ENCODE data around the gene ZCCHC24.
"Not testable (repeated sequence)": the region's sequence is repeated elsewhere in the genome, so short reads cannot be mapped to it uniquely, and the experiment has no call there.

ZCCHC24 gene

DNA sequence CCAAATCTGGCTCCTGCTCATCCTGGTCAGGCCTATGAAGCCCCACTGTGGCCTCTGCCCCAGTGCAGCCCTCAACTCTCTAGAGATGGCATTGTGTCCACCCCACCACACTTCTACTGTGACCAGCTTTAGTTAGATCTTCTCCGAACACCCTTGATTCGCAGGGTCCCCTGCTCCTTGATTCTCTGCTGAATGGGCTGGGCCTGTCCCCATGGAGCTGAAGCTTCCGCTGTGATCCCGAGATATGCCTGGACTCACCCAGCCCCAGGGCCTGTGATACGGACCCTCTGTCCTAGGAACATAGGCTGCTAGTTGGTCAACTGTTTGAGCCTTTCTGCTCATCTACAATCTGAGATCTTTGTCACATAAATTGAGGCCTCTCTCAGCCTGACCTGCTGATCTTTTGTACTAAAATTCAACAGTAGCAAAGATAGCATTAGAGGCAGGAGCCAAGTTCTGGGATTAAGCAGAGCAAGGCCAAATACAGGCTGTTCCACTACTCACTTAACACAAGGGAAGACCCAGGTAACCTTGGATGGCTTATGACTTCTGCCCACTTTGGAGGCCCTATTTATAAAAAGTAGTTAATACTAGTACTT lies 104.7 kb downstream of the ZCCHC24 start:
- no peak for DNase-seq

DNA sequence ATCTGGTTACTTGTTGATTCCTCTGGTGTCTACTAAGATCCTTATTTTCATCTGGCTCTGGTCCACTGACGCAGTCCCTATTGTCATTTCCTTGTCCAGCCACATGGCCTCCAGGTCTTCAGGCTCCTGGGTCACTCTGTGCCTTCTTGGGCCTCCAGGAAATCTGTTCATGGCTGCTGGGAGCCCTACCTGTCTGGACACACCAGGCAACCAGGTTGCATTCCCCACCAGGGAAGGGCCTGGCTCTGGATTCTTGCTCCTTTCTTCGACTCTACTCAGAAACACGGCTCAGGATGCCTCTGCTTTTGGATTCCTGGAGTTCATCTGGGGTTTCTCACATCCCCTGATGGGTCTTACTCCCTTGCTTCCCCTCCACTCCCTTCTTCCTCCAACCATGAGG lies 106.2 kb downstream of the ZCCHC24 start:
- DNase-seq: no peak

DNA sequence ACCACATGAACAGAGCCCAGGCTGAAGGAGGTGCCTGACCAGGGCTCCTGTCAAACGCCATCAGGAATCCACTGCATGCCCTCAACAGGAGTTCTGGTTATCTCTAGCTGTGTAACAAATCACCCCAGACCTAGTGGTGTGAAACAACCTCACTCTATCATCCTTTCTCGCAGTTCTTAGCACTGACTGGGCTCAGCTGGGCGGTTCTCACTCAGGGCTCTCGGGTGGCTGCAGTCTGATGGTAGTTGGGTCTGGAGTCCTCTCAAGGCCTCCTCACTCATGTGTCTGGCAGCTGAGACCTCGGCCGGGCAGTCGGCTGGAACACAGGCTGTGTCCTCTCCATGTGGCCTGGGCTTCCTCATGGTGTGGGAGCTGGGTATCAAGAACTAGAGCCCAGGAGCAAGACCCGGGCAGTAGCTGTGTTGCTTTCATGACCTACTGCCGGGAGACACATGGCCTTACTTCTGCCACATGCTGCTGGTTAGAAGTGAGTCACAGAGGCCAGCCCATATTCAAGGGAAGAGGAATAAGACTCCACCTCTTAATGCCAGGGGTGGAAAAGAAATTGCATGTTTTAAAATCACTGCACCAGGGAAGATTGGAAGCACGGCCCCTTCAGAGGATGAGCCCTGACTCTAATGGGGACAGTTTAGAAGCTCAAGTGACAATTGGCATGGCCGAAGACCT lies 107.5 kb downstream of the ZCCHC24 start:
- DNase-seq: not testable (repeated sequence)

DNA sequence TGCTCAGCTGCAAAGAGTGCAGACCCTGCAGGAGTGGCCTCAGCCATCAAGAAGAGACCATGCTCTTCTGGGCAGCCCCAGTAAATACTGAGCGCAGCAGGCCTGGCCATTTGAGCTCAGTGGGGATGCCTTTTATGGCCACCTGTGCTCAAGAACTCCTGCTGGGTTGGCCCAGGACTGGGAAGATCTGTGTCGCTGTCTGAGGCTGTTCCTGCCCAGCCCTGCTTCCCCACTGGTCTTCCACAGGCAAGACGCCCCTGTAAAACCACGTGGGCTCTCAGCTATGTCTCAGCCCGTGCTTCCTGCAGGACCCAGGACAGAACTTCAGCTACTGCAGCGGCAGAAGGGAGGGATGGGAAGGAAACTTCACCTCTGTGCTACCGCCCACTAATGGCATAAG lies 108.7 kb downstream of the ZCCHC24 start:
- no peak for DNase-seq

DNA sequence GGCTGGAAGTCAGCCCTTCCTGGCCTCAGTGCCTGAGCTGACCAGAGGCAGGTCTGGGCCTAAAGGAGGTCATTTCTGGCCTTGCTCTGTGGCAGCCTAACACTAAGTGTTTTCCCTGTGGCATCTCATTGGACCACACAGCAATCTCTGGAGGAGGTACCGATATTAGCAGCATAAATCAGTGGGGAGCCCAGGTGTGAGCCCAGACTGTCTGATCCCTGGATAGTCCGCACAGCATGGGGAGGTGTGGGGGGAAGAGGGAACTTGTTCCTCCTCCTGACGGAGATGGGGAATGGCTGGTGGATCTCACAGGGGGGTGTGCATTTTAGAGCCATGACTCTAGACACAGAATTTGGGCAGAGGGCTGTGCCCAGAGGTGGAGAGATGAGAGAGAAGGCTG lies 109.1 kb downstream of the ZCCHC24 start:
- DNase-seq: no peak

DNA sequence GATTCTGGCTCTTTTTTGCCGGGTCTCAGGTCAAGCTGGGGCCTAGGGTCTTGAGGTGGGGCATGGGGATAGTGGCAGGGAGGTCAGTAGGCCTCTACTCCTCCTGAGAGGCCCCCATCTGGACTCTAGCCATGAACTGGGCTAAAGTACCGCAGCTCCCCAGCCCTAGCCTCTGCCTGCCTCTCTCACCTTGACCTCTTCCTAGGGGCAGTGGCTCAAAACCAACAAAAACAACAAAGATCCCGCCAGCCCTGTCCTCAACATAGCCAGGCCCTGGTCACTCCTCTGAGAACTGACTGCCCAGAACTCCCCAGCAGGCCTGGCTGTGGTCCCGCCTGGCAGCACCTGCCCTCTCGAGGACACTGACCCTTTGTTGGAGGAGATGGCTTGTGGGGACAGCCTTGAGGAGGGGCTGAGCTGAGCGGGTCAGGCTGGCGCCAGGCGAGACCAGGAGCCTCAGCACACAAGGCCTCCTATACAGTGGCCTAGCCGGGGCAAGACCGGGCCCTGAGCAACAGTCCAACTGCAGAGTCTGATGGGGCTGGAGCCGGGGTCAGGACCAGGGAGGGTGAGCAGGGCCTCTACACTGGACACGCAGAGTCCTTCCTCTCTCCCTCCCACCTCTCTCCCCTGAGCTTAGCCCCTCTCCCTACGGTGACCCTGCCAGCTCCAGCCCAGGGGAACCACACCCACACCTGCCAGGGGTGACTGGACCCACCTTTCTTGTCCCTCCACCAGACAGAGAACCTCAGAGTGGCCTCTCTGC lies 109.8 kb downstream of the ZCCHC24 start:
- DNase-seq: no peak

DNA sequence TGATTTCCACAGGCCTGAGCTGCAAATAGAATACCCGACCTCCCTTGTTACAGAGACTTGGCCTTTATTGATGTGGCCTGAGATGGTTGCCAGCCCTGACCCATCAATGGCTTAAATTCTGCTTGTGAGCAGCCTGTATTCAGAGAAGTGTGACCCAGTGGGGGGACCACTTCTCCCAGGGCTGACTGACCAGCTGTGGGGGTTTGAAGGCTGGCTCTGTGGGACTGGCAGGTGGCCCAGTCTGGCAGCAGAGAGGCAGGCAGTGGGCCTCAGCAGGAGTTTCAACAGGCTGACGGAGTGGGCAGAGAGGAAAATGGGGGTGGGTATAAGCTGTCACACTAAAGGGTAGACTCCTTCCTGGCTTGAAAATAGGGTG lies 110.3 kb downstream of the ZCCHC24 start:
- DNase-seq: no peak

DNA sequence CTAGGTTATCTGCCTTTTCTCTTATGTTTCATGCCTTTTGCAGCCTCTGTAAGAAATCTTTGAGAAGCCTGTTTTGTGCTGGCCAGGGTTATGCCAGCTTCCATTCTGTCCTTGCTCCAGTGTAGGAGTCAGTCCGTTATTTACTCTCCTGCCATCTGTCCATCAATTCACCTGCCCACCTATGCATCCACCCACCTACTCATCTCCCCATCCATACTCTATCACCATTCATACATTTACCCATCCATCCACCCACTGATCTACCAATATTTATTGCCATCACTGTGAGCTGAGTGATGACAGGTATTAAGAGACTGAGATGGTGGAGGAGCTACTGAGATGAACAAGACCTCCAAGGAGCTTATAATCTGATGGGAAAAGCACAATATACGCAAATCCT lies 110.9 kb downstream of the ZCCHC24 start:
- no peak for DNase-seq

DNA sequence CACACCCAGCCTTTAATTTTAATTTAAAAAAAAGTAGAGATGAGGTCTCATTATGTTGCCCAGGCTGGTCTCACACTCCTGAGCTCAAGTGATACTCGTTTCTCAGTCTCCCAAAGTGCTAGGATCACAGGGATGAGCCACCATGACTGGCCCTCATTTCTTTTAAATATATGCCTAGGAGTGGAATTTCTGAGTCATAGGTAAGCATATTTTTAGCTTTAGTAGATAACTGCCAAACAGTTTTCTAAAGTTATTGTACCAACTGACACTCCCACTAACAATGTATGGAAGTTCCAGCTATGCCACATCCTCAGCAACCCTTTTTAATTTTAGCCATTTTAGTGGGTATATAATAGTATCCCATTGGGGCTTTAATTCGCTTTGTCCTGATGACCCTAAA lies 111.9 kb downstream of the ZCCHC24 start:
- no peak for DNase-seq

DNA sequence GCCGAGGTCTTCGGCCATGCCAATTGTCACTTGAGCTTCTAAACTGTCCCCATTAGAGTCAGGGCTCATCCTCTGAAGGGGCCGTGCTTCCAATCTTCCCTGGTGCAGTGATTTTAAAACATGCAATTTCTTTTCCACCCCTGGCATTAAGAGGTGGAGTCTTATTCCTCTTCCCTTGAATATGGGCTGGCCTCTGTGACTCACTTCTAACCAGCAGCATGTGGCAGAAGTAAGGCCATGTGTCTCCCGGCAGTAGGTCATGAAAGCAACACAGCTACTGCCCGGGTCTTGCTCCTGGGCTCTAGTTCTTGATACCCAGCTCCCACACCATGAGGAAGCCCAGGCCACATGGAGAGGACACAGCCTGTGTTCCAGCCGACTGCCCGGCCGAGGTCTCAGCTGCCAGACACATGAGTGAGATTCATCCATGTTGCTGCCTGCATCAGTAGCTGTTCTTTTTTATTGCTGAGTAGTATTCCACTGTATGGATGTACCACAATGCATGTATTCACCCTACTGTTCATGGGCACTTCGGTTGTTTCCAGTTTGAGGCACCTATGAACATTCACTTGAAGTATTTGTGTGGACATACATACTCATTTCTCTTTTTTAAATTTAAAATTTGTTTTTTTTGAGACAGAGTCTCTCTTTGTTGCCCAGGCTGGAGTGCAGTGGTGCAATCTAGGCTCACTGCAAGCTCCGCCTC lies 112.7 kb downstream of the ZCCHC24 start:
- not testable (repeated sequence) for DNase-seq
